Hair follicle dermal papilla cell (primary cell): ENCODE data around the gene RNF13. TPM values are rescaled to one million over a fixed set of nuclear protein-coding genes. Genes with fewer than 3 reads are reported as not detected.

Source experiments
- small RNA-seq: library from RNA; depleted of rRNA; stranded (forward); fragments of <200 nt; gene quantifications from one replicate; pipeline ENCODE3, GENCODE V24; 2012
- total RNA-seq: library from RNA; depleted of rRNA; stranded (reverse); fragments of >200 nt; gene quantifications from 2 replicates; pipeline ENCODE4 v1.2.3, GENCODE V29; 2012

The RNF13 gene, protein sequence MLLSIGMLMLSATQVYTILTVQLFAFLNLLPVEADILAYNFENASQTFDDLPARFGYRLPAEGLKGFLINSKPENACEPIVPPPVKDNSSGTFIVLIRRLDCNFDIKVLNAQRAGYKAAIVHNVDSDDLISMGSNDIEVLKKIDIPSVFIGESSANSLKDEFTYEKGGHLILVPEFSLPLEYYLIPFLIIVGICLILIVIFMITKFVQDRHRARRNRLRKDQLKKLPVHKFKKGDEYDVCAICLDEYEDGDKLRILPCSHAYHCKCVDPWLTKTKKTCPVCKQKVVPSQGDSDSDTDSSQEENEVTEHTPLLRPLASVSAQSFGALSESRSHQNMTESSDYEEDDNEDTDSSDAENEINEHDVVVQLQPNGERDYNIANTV
- total RNA-seq = 82.2 and 101 TPM in 2 replicates

DNA sequence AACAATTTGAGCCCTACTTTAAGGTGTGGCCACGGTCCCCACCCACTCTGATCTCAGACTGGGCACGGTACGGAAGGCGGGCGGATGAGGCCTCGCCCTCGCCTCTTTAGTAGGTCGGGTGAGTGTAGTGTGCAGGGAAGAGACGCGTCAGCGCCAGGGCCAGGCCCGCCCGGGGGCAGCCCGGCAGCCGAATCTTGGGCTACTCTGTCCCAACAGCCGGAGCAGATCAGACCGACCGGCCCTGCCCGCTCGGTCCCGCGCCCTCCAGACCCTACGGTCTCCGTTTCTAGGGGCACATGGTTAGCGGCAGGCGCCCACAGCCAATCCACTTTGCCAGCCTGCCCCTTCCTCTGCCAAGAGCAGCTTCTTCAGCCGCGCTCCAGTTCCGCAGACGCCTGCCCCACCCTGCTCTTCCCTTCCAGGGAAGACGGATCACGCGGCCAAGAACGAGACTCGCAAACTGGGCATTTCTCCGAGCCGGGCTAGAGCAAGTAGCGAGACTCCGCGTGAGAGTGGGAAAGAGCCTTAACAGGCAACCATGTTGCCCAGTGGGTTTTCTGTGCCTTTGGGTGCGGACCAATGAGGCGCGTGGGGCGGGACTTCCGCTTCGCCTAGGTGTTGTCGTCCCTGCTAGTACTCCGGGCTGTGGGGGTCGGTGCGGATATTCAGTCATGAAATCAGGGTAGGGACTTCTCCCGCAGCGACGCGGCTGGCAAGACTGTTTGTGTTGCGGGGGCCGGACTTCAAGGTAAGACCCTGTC lies at the start of gene RNF13:
TSS of gene RNF13 (plus strand) at position 610 of the 761 bp plus-strand sequence. CDS start 32,812 bp downstream, outside the sequence.

DNA sequence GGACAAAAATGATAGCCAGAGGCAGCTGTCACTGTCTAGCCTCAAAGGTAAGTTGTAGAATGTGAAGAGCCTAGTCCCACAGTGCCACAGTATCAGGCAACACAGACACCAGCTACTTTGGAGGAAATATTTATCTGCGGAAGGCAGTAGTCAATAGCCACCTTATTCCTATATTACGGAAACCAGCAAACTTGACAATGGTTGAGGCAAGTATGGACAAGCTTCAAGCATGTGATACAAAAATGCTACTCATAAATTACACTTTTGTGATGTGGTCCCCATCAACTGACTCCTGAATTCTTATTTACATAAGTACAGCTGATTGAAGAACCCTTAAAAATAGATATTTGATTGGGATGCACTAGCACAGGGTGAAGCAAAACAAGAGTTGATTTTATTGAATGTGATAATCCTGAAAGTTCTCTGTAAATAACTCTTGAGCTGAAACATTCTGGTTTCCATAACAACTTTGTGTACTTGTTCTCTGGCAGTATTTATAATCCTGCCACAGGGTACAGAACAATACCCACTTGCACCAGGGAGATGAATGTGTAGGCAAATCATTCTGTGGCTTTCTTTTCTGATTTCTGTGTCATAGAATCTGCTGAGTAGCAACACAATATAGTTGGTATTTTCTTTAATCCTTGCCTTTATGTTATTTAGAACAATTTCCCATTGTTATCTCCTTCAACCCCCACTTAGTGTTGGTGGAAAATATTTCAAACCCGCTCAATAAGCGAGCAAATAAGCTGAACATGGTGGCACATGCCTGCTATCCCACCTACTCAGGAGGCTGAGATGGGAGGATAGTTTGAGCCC lies 20.4 kb upstream of the RNF13 start, which contains the start of gene ANKUB1:
TSS of gene ANKUB1 (minus strand) at position 103 of the 819 bp plus-strand sequence. CDS start 188 bp downstream, outside the sequence.

DNA sequence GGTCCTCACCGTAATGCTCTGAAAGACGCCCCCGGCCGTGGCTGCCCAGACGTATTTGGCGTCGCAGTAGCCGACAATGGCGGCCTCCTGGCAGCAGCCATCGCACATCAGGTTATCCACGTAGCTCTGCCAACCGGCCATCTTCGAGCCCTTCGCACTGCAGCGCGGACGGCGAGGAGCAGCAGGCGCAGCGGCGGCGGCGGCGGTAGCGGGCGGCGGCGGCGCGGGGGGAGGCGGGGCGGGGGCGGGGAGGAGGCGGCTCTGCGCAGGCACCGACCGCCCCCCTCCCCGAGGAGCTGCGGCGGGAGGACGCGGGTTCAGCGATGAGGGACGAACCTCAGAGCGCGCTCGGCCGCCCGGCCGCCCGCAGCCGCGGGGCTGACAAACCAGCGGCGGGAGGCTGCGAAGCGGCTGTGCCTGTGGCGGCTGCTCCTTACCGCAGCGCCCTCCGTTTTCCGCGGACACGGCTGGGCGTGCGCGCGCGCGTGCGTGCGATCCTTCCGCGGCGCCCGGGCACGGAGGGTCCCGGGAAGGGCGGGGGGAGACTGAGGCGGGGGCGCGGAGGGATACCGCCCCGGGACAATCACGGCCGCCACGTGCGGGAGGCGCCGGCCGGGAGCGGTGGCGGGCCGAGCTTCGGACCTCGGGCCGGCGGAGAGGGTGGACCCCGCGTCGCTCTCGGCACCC lies 157.8 kb downstream of the RNF13 start, which contains the start of gene PFN2:
TSS of gene PFN2 (minus strand) at position 180 of the 687 bp plus-strand sequence. CDS start at position 141, 39 bp downstream.

Small RNA genes lying within 50 kb of the gene (small RNA-seq; reads per million reads assigned to genes)
- gene RNU6-507P (not detected), gene RNU6-720P (not detected)

Other genes with a start within 250 kb of the RNF13 start
- 94.5 and 118 TPM in 2 replicates for gene WWTR1, start 155.2 kb upstream of the RNF13 start, total RNA-seq
- 31.8 and 36.5 TPM in 2 replicates for gene COMMD2, start 60.7 kb upstream of the RNF13 start, total RNA-seq
- gene ANKUB1, start 20.7 kb upstream of the RNF13 start, total RNA-seq = 0.16 TPM in 1 of 2 replicates, not detected in the other
- gene PFN2, start 157.7 kb downstream of the RNF13 start, total RNA-seq = 138 and 164 TPM in 2 replicates